ENCODE measurements around the gene UTRN. TPM values are rescaled to one million over a fixed set of nuclear protein-coding genes. Genes with fewer than 3 reads are reported as not detected.

Gene UTRN
- total RNA-seq = 19.2 and 39.9 TPM in 2 replicates

DNA sequence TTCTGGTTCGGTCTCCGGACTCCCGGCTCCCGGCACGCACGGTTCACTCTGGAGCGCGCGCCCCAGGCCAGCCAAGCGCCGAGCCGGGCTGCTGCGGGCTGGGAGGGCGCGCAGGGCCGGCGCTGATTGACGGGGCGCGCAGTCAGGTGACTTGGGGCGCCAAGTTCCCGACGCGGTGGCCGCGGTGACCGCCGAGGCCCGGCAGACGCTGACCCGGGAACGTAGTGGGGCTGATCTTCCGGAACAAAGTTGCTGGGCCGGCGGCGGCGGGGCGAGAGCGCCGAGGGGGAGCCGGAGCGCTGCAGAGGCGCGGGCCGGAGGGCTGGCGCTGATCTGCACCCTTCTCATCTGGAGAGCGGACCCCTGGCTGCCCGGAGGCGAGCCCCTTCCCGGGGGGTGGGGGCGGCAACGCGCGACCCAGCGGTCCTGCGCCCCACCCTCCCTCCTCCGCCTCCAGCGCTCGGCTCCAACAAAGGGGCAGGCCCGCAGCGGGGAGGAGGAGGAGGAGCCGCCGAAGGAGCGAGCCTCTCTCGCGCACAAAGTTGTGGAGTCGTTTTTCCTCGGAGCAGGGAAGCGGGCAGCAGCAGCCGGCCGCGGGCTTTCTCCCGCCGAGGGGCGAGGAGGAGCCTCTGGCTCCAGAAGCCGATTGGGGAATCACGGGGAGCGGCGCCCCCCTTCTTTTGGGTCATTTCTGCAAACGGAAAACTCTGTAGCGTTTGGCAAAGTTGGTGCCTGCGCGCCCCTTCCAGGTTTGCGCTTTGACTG, at the start of gene UTRN:
TSS of gene UTRN (plus strand) at position 553 of the 765 bp plus-strand sequence. CDS start 6,494 bp downstream, outside the sequence.

Other genes starting within 250 kb of the UTRN start
- gene SF3B5, start 189.8 kb upstream of the UTRN start, total RNA-seq = 211 and 214 TPM in 2 replicates
- gene STX11, start 134.8 kb upstream of the UTRN start, total RNA-seq = 1.5 and 1.7 TPM in 2 replicates

Measured in airway epithelial cell (primary cell).